ENCODE measurements around the gene CLEC9A.
"Not testable (repeated sequence)": the region's sequence is repeated elsewhere in the genome, so short reads cannot be mapped to it uniquely, and the experiment has no call there.

Gene CLEC9A

DNA sequence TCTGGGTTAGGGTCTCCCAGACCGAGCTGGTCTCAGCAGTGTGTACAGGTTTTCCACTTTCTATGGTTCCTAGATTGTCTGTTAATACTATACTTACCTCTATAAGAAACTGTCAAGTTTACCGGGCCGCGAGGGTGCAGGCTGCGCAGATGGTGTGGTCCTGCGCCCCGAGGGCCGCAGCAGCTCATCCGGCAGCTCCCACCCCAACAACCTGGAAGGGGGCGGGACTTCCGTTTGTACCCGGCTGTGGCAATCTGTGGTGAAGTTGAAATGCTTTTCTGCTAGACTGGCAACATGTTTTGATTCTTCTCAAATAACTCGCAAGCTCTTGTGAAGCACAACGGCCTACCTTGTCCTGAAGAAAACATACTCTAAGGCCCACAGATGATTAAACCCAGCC, at the start of gene CLEC9A:
CLEC9A (plus strand) TSS at position 237 of the 400 bp plus-strand sequence. CDS start 22,006 bp downstream, outside the sequence.
- no peak for DNase-seq

DNA sequence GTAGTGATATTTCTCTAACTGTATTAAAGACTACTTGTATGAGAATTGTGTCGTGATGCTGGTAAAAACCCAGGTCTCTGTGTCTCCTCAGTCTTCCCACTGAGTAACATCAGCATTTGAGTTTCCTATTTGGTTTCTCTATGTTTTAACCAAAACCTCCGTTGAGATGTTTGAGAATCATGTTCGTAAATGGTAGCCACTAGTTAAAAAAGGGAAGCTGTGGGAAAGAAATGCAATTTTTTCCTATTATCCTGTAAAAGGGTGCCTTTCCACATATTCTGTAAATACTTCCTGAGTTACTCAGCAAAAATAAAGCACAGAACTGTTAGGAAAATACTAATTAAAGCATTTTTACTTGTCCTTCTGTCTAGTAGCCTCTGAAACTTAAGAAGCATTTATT, 38.6 kb upstream of the CLEC9A start:
- DNase-seq = no peak

DNA sequence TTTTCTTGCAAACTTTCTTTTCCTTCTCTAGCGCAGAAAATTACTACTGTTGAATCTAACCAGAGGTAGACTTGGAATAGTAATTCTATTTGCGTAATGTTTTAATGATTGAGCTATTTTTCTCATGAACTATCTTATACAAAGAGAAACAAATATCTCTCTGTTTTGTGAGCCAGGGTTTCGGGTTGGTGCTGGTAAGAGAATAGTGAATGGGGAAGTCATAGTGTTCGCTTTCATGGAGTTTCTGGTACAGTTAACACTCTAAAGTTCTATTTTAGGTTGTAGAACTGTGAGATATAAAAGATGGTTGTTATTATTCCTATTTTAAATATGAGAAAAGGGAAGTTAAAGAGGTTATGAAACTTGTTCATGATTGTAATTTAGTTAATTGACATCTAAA, 38.2 kb upstream of the CLEC9A start:
- no peak for DNase-seq

DNA sequence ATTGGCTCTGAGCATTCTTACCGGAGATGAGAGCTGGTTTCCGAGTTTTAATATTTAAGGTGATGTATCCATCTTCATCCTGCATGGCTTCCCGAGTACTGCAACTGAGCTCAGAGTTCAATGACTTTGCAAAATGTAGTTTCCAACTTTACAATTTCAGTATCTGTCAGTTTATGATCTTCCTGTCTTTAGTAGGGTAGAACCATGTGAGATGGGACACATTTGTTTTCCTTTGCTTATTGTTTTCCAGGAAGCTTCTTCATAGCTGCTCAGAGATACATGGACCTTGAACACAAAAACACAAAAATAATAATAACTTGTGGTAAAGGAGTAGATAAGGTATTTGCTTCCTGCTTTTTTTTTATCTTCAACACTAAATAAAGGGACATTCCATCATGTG, 31.5 kb upstream of the CLEC9A start, which contains the start of gene CLEC1B:
CLEC1B (minus strand) TSS at position 106 of the 400 bp plus-strand sequence; CDS start at position 85, 21 bp downstream.
- DNase-seq = no peak

DNA sequence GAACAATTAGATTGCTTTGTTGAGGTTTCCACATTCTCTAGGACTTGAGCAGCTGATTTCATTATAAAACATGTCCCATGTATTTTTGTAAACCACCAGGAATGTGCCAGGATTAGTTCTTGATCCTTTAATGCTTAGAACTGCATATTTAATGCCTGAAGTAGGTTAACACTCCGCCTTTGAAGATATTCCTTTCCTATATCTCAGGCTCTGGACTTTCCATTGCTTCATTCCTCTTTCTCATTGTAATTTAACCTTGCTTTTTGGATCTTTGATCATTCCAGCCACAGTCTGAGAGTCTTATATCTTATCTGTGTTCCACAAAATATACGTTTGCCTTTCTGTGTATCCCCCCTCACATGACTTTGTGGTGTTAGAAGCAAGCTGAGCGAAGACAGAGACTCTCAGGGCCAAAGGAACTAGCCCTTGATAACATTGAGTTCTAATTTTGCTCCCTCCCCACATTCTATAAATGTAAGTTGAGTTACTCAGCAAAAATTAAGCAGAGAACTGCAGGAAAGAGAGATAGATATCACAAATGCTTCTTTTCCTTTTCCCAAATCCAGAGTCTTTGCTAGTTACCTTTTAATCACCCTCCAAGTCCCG, 29.2 kb upstream of the CLEC9A start:
- no peak for DNase-seq

DNA sequence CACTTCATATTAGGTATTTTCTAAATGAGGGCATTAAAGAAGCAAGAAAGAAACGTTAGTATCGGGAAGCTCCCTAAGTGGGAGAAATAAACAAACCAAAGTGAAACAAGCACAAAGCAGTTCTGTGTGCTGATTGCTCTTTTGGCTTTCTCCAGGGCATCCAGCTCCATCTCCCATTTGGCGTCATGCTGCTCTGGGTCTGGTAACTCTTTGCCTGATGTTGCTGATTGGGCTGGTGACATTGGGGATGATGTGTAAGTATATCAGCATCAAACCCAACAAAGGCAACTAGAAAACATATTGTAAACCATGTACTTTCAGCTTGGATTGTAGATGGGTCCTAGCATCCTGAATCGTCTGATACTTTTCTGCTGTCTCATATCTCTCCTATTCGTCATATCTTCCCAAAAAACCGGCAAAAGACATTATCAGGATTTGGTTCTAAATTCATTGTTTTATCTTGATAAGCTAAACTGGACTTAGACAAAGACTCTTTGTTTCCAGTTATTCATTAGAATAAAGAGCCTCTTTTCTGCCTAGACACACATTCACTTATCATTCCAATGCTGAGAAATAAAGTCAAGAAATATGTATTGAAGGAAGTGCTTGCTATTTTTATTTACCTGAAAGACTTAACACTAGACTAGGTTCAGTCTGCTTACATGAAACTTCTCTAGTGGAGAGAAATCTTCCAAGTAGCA, 17.7 kb upstream of the CLEC9A start:
- DNase-seq = no peak

DNA sequence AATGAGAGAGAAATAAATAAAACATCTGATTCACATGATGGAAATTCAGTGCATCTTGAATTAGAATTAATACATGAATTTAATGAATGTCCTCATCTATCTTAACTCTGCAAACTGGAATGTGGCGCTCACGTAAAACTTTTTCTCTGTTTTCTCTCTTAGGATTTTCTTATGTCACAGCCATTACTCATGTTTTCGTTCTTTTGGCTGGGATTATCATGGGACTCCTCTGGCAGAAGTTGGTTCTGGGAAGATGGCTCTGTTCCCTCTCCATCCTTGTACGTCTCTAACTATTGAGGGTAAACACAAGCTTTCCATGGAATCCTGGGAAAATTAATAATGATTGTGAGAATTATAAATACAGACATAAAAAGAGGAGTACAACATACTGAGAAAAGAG, 15.0 kb upstream of the CLEC9A start:
- DNase-seq = no peak

DNA sequence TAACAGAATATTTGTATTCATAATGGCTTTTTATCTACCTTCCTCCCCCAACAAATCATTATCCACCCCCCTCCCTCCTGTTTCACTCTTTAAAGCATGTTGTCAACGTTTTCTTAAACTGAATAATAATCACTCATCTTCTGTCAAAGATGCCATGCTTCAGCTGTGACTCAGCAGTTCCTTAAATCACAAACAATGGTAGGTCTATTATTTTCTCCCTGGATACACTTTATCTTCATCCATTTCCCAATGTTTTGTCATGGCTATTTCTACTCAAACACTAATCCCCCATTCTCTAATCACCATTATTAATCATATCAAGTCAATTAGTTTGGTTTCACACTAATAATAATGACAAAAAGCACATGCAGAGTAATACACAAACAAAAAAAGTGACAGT, 13.6 kb upstream of the CLEC9A start:
- DNase-seq = no peak

DNA sequence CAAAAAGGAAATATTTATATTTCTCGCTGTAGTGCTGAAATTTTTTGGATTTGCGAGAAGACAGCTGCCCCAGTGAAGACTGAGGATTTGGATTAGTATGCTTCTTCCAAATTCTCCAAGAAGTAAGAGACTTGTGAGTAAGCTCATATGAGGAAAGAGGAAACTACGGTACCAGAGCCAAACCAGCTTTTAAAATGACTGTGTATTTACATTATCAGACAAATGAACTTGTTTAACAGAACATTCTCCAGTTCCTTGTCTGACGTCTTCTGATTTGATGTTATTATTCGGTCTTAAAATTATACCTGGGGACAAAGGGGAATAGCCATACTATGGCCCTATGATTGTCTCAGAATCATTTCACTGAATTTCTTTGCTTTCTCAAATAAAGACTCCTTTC, 12.1 kb upstream of the CLEC9A start:
- no peak for DNase-seq

DNA sequence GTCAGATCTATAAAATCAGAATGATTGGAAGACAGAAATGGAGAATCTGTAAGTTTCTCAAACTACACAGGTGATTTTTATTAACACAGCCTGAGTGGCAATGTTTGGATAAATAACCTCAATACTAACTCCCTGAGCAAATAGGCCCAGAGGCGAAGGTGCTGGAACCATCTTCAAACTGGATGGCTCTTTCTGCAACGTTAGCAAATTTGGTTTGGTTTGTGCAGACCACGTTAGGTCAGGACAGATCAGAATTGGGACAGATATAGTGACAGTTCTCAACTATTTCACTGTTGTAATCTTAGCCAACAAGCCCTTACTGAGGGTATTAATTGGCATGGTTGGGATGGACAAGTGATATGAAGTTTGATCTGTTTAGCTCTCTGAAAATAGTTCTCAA, 9.1 kb upstream of the CLEC9A start:
- no peak for DNase-seq

DNA sequence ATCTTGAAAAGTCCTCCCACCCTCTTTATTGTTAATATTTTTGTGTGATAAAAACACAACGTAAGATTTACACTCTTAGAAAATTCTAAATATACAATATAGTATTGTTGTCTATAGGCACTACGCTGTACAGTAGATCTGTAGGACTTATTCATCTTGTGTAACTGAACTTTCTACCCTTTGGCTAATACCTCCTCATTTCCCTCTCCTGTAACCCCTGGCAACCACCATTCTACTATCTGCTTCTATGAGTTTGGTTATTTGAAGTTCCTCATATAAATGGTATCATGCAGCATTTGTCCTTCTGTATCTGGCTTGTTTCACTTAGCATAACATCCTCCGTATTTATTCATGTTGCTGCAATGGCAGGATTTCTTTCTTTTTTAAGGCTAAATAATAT, 5.2 kb upstream of the CLEC9A start:
- no peak for DNase-seq

DNA sequence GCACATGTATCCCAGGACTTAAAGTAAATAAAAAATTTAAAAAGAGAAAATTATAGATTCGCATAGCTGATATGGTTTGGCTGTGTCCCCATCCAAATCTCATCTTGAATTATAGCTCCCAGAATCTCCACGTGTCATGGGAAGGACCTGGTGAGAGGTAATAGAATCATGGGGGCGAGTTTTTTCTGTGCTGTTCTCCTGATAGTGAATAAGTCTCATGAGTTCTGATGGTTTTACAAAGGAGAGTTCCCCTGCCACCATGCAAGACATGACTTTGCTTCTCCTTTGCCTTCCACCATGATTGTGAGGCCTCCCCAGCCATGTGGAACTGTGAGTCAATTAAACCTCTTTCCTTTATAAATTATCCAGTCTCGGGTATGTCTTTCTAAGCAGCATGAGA, 3.8 kb upstream of the CLEC9A start:
- DNase-seq = not testable (repeated sequence)

DNA sequence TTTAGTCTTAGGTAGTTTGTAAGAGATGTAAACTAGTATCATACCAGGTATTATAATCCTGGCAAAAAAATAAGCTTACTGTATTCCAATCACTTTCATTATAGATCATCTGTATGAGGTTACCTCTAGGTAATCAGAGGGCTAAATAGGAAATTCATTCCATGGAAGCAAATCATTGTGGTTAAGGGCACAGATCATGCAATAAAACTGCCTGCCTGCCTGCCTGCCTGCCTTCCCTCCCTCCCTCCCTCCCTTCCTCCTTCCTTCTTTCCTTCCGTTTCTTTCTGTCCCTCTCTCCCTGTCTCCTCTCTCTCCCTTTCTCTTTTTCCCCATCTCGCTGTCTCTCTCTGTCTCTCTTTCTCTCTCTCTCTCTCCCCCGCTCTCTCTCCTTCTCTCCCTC, 3.2 kb upstream of the CLEC9A start:
- no peak for DNase-seq

DNA sequence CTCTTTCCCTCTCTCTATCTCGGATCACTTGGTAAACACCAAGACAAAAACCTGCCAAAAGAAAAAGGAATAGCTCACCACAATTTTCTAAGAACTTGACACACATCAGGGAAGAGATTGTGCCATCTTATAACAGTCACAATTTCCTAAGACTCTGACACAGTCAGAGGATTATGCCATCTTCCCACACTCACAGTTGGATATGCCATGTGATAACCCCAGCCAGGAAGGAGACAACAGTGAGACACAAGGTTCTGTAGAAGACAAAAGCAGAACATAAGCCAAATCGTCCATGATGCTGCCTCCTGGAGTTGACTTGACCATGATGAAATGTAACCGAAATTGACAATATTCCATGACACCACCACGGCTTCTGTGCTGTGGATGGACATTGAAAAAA, 2.8 kb upstream of the CLEC9A start:
- no peak for DNase-seq

DNA sequence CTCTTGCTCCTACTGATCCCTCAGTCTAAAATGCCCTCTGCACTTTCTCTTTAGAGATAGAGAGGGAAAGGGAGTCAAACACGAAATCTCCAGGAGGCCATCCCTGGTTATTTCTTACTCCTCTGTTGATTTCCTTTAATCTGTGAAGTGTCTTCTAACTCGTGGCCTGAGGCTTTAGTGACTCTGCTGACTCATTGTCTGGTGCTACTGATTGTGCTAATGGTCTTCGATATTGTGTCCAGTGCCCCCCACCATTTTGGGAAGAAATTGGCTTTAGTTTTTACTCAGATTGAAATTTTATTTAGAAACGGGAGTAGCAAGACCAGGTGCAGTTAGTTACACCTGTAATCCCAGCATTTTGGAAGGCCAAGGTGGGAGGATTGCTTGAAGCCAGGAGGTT, 839 bp downstream of the CLEC9A start:
- no peak for DNase-seq

DNA sequence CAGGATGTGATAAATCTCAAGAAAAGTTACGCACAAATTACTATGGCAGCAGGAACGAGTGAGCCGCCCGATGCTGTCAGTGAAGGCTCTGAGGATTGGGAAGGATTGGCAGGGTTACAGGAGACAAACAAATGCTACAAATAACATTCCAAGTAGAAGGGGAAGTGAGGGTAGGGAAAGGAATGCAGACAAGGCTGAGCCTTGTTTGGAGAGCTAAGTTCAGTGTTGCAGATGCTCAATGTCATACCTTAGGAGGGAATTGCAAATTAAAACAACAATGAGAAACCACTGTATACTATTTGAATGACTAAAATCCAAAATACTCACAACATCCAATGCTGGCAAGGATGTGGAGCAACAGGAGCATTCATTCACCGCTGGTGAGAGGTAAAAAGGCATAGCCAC, 1.3 kb downstream of the CLEC9A start:
- no peak for DNase-seq

DNA sequence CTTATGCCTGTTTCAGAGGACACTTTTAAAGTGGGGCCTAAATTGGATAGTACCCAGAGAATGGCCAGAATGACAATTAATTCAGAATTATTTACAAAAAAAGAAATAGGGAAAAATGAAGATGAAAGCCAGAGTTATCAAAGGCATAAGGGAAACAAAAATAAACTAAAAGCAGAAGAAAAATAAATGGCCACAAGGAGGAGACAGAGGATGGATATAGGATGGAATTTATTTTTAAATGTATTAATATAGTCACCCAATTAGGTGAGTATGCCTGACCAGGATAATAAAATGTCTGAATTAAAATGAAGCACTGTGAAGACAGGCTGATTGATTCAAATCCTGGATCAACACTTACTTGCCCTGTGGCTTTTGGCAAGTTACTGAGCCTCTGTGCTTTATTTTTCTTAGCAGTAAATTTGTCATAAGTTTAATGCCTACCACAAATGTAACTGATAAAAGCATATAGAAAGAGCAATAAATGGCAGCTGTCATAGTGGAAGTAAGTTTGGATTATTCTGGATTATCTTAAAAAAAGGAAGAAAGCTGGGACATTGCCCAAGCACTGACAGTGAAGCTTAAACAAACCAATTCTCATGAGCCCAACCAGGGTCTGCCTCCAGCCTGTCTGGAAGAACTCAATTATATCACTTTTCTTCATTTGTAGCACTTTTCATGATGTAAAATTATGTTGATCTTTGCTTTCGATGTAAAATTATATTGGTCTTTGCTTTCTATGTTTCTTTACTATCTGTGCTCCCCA, 3.5 kb downstream of the CLEC9A start:
- no peak for DNase-seq

DNA sequence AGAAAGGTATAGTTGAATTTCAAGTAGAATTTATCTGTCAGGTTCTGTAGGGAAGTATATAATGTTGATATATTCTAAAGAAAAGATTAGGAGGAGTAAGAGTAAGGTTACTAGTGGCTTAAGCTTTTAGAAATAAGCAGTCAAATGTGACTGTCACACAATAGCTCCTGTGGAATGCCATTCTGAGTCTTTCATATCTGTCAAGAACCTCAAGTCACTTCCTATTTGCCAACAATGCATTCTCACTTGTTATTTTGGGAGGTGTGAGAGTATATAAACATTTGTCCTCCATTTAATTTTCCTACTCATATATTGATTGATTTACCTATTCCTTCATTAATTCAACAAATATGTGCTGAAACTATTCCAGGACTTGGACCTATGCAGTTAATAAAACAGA, 11.7 kb downstream of the CLEC9A start:
- no peak for DNase-seq

DNA sequence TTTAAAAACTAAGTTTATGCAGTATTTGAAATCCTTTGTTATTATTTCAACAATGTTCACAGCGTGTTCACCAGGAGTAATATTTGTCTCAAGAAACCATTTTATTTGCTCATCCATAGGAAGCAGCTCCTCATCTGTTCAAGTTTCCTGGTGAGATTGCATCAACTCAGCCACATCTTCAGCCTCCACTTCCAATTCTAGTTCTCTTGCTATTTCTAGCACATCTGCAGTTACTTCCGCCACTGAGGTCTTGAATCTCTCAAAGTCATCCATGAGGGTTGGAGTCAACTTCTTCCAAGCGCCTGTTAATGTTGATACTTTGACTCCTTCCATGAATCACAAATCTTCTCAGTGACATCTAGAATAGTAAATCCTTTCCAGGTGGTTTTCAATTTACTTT, 18.0 kb downstream of the CLEC9A start:
- no peak for DNase-seq

DNA sequence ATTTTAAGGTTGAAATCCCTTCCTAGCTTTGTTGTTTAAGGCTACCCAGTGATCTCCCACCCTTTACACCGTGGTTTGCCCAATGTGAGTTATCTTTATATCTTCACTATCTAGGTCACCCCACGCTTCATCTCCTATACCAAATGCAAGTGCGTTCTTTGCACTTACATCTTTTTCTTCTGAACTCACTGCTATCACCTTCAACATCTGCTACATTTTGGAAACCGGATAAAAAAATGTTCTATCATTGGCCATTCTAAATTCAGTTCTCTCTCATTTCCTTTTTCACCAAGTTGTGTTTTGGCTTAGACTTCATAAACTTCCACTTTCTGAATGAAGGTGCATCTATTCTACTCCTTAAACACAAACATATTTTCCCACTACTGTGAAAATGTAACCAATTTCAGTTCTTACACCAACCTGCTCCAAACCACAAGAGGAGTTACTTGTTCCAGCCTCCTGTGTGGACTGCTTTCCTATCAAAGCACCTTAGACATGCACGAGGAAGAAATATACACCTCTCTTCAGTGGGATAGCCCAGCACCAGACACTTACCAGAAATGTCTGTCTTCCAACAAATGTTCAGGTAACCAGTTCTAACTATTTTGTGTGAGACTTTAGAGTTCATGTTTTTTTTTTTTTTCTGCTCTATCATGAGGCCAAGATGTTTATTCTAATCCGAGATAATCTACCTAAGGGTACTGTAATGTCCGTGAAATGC, 21.9 kb downstream of the CLEC9A start:
- no peak for DNase-seq

DNA sequence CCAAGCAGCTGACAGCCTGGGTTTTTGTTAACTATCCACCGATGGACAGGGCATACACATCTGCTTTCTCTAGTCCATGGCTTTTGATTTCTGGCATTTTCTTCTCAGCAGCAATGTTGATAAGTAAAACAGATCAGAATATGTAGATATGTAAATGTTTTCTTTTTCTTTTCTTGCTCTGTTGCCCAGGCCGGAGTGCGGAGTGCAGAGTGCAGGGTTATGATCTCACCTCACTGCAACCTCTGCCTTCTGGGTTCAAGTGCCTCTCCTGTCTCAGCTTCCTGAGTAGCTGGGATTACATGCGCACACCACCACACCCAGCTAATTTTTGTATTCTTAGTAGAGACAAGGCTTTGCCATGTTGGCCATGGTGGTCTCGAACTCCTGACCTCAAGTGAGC, 27.9 kb downstream of the CLEC9A start:
- no peak for DNase-seq

DNA sequence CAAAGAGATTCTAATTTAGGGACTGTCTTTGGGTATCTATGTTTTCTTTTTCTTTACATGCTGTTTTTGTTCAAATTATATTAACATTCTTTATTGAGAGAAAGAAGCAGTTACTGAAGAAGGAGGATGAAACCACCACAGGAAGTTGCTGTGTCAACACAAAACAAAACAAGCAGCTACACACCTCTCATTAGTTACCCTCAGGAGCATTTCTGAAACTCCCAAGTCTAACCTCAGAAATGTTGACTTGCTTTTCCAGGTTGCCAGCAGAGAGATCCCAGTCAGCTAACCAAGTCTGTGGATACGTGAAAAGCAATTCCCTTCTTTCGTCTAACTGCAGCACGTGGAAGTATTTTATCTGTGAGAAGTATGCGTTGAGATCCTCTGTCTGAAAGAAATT, 34.8 kb downstream of the CLEC9A start:
- DNase-seq = no peak

DNA sequence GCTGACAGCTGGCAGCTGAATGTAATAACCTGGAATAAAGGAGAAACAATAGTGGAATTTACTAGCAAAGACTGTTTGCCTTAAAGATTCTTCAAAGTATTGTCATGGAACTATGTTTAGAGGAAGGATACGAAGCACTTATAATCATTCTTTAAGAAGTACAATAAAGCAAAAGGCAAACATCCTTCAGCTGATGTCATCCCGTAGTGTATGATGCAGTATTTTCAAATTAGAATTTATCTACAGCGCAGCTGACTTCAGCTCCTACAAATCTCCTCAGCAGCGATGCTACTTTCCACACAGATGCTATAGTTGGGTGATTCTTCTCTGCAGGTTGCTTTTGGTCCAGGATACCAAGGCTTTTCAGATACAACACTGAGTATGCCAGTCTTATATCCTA, 36.8 kb downstream of the CLEC9A start:
- DNase-seq = no peak

DNA sequence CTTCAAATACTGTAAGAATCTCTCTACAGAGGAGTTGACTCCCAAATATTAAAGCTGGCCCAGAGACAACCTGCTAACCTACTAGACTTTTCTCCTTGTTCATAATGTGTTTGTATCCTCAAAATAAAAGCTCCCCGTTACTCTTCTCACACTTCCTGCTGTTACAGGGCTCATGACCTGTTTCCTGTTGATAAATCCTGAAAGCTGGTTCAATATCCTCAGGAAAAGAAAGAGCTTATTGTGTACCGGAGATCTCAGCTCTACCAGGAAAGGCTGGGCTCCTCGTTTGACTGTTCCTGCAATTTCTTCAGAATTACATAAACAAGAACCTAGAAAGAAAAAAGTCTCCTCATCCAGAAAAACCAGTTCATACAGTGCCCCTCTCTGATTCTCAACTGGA, 37.5 kb downstream of the CLEC9A start:
- DNase-seq = no peak

Measured in activated CD4-positive, alpha-beta T cell treated with anti-CD3 and anti-CD28 coated beads, Interleukin-2, amount 50 U/mL, for 1 hour (primary cell).